ENCODE results near the gene TMTC1.

TMTC1 gene

DNA sequence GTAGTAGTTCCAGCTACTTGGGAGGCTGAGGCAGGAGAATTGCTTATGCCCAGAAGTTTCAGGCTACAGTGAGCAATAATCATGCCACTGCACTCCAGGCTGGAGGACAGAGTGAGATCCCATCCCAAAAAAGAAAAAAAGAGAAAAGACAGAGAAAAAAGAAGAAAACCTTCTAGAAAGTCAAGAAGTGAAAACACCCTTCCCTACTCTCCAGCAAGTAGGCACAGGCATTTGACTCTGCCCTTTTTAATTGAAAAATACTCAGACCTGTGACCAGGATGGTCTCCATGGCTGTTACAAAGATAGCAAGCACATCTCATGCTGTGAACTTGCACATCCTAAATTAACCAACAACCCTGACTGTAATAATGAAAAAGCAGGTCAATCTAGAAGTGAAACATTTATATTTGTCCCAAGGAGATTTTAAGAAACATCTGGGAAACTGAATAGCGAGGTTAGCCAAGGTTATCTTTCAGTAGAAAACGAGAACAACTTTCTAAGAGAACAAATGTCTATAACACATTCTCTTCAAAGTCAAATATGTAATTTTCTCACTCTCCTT, 2.0 kb downstream of the TMTC1 start:
- Histone ChIP-seq H3K27me3 (peaks cover 6% of the 10 kb centered on the region; the same call in 1 of the 2 replicates), H3K9me3 (peaks cover 5% of the 10 kb centered on the region; the same call in 1 of the 2 replicates)

GRCh38 chr12:29781188-29781587, 2.6 kb downstream of the TMTC1 start:
- Histone ChIP-seq H3K36me3 (no peaks in the 10 kb centered on the region), H3K4me1 (no peaks in the 10 kb centered on the region), H3K9me3 (peaks cover 5% of the 10 kb centered on the region; the same call in 1 of the 2 replicates), H3K4me3 (ENCODE audit: low read depth, low read length) (no peak overlapping the region), H3K27me3 (peaks cover 6% of the 10 kb centered on the region; the same call in 1 of the 2 replicates)
- DNase-seq = no peak
- TF ChIP-seq, protein P1, sequence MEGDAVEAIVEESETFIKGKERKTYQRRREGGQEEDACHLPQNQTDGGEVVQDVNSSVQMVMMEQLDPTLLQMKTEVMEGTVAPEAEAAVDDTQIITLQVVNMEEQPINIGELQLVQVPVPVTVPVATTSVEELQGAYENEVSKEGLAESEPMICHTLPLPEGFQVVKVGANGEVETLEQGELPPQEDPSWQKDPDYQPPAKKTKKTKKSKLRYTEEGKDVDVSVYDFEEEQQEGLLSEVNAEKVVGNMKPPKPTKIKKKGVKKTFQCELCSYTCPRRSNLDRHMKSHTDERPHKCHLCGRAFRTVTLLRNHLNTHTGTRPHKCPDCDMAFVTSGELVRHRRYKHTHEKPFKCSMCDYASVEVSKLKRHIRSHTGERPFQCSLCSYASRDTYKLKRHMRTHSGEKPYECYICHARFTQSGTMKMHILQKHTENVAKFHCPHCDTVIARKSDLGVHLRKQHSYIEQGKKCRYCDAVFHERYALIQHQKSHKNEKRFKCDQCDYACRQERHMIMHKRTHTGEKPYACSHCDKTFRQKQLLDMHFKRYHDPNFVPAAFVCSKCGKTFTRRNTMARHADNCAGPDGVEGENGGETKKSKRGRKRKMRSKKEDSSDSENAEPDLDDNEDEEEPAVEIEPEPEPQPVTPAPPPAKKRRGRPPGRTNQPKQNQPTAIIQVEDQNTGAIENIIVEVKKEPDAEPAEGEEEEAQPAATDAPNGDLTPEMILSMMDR (IDR thresholded peaks at IDR 0.05; ENCODE audit: low read depth, low read length) = no peak

More for the DNA sequence above, 2.0 kb downstream of the TMTC1 start:
- no peaks in the 10 kb centered on the region for H3K36me3 ChIP-seq
- H3K4me3 ChIP-seq (ENCODE audit: low read depth, low read length) = peak overlapping the region; percentile 82
- TF ChIP-seq, protein P1 (IDR thresholded peaks at IDR 0.05; ENCODE audit: low read depth, low read length) = no peak
- no peak for DNase-seq
- H3K4me1 ChIP-seq = no peaks in the 10 kb centered on the region

DNA sequence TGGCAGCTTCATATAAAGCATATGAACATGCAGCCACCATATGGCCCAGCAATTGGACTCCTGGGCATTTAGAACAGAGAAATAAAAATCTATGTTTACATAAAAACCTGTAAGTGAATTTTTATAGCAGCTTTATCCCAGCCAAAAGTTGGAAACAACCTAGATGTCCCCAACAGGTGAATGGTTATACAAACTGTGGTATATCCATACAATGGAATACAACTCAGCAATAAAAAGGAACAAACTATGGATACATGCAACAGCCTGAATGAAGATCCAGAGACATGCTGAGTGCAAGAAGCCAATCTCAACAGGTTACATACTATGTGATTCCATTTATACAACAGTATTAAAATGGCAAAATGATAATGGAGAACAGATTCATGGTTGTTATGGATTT, 3.7 kb downstream of the TMTC1 start:
- H3K36me3 ChIP-seq = no peaks in the 10 kb centered on the region
- no peaks in the 10 kb centered on the region for H3K4me1 ChIP-seq
- TF ChIP-seq, protein P1 (IDR thresholded peaks at IDR 0.05; ENCODE audit: low read depth, low read length) = no peak
- peaks cover 6% of the 10 kb centered on the region; the same call in 1 of the 2 replicates for H3K27me3 ChIP-seq
- H3K4me3 ChIP-seq (ENCODE audit: low read depth, low read length) = no peak overlapping the region
- DNase-seq = no peak
- peaks cover 5% of the 10 kb centered on the region; the same call in 1 of the 2 replicates for H3K9me3 ChIP-seq

DNA sequence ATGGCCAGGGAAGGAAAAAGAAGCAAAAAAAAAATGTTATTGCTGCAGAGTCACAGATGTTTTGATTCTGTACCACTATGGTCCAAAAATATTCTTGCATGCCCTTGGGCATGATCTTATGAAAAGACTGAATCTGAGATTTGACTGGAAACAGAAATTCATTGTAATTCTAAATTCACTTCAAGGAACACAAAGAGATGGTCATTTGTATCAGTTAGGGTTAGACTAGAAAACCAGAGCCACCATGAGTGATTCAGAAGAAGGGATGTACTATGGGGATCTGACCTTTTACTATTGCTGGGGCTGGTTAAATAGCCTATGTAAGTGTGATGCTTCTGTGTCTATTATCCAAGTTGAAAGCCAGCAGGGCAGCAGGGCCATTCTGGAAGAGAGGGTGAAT, 5.2 kb downstream of the TMTC1 start:
- TF ChIP-seq, protein P1 (IDR thresholded peaks at IDR 0.05; ENCODE audit: low read depth, low read length) = no peak
- Histone ChIP-seq H3K27me3 (peaks cover 6% of the 10 kb centered on the region; the same call in 1 of the 2 replicates), H3K36me3 (no peaks in the 10 kb centered on the region), H3K9me3 (peaks cover 5% of the 10 kb centered on the region; the same call in 1 of the 2 replicates), H3K4me1 (no peaks in the 10 kb centered on the region), H3K4me3 (ENCODE audit: low read depth, low read length) (no peak overlapping the region)
- no peak for DNase-seq

- H3K36me3 ChIP-seq = no peaks in the 10 kb centered on the region
- TF ChIP-seq, protein P1 (IDR thresholded peaks at IDR 0.05; ENCODE audit: low read depth, low read length) = no peak
- no peak overlapping the region for H3K4me3 ChIP-seq (ENCODE audit: low read depth, low read length)
- no peaks in the 10 kb centered on the region for H3K9me3 ChIP-seq
- H3K27me3 ChIP-seq = no peaks in the 10 kb centered on the region
- H3K4me1 ChIP-seq = no peaks in the 10 kb centered on the region; the same call in 1 of the 2 replicates
- DNase-seq = no peak
Measured at GRCh38 chr12:29773076-29773475, 10.7 kb downstream of the TMTC1 start.

GRCh38 chr12:29771786-29772185, 12.0 kb downstream of the TMTC1 start:
- no peaks in the 10 kb centered on the region for H3K9me3 ChIP-seq
- TF ChIP-seq, protein P1 (IDR thresholded peaks at IDR 0.05; ENCODE audit: low read depth, low read length) = no peak
- H3K4me3 ChIP-seq (ENCODE audit: low read depth, low read length) = no peak overlapping the region
- H3K36me3 ChIP-seq = no peaks in the 10 kb centered on the region
- no peaks in the 10 kb centered on the region; the same call in 1 of the 2 replicates for H3K4me1 ChIP-seq
- DNase-seq = no peak
- no peaks in the 10 kb centered on the region for H3K27me3 ChIP-seq

Measured in BE2C (cell line).